Measurements from ENCODE around the gene C1orf198. TPM values are rescaled to one million over a fixed set of nuclear protein-coding genes. Genes with fewer than 3 reads are reported as not detected.

The C1orf198 gene
- total and polyA plus RNA-seq, 2 of the 4 experiments (the other 2 are of a cell fraction) = 67.4 to 76.2 TPM

DNA sequence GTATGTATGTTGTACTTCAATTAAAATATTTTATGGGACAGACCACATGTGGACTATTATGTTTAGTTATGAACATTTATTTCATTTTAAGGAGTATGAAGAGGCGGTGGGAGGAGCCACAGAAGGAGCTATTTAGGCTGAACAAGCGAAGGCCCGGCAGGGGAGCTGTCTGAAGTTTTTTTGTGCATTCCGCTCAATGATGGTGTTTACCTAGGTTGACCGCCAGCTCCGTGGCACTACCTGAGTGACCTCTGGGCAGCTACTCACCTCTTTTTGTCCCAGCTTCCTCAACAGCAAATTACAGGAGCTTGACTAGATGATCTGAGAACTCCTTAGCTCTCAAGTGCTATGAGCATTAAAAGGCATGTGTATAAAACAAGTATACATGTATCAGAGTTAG is 32.7 kb upstream of the C1orf198 start:
- Histone ChIP-seq H3K27me3 (ENCODE audit: control insufficient read depth, insufficient read depth, low read length) (no peaks in the 10 kb centered on the region), H2BK20ac (ENCODE audit: low read depth, low read length) (peak overlapping the region; percentile 85), H3K4me3 (ENCODE audit: insufficient read depth, low read depth, low read length) (no peak overlapping the region), H3K79me1 (ENCODE audit: low read depth in 1 of 2, low read length in 2 of 2) (no peaks in the 10 kb centered on the region), H3K23ac (ENCODE audit: low read depth, low read length) (peak overlapping the region; percentile 71; the same call in 1 of the 2 replicates), H2AK5ac (ENCODE audit: low read depth, low read length) (peak overlapping the region; percentile 91), H3K4ac (ENCODE audit: low read depth, low read length) (peak overlapping the region; percentile 58), H2BK15ac (ENCODE audit: low read depth, low read length) (peak overlapping the region; percentile 78), H3K27ac (ENCODE audit: insufficient read depth, low read length) (peak overlapping the region; percentile 82; the same call in 1 of the 2 replicates), H2BK120ac (ENCODE audit: low read depth, low read length) (peak overlapping the region; percentile 65), H4K91ac (ENCODE audit: insufficient read depth, low read depth, low read length) (peak overlapping the region; percentile 78), H3K9me1 (ENCODE audit: insufficient read depth, low read length) (no peaks in the 10 kb centered on the region; the same call in 1 of the 2 replicates), H2AFZ (replicated peaks; ENCODE audit: low read length, poor library complexity) (no peak overlapping the region), H3K4me2 (ENCODE audit: low read depth, low read length) (no peak overlapping the region), H3K14ac (replicated peaks; ENCODE audit: low read depth, low read length) (peak overlapping the region; percentile 83; the same call in 1 of the 2 replicates), H3K18ac (ENCODE audit: low read depth, low read length) (peak overlapping the region; percentile 39), H2AK9ac (replicated peaks; ENCODE audit: low read depth, low read length, poor library complexity) (no peak overlapping the region), H3K9ac (ENCODE audit: low read depth, low read length) (no peak overlapping the region), H2BK5ac (ENCODE audit: low read depth, low read length, poor library complexity, severe bottlenecking) (peak overlapping the region; percentile 88), H4K5ac (ENCODE audit: low read depth, low read length) (peak overlapping the region; percentile 62; the same call in 1 of the 2 replicates), H3K56ac (ENCODE audit: extremely low read depth, insufficient read depth, low read length) (no peak overlapping the region), H3K4me1 (ENCODE audit: control insufficient read depth, insufficient read depth, low read length) (peaks cover 12% of the 10 kb centered on the region), H3K9me3 (ENCODE audit: control insufficient read depth, insufficient read depth, low read length) (no peaks in the 10 kb centered on the region), H4K8ac (ENCODE audit: low read depth in 2 of 2, low read length in 2 of 2) (peak overlapping the region; percentile 39 to 63), H3K36me3 (ENCODE audit: control insufficient read depth, insufficient read depth, low read length) (no peaks in the 10 kb centered on the region), H4K20me1 (ENCODE audit: insufficient read depth, low read length) (no peaks in the 10 kb centered on the region)
- DNase-seq (no peak), ATAC-seq (ENCODE audit: low read depth) (no peak)
- ChIA-PET POLR2A (ENCODE audit: unreplicated experiment) (interaction anchor here (1.5 kb wide), 1 partner anchor 31 kb away, joined by 3 read pairs; no protein-coding TSS in a partner anchor), CTCF (interaction anchor here (0.5 kb wide), 1 partner anchor 73 kb away, joined by 3 read pairs; no protein-coding TSS in a partner anchor)
- TF ChIP-seq, protein P1, sequence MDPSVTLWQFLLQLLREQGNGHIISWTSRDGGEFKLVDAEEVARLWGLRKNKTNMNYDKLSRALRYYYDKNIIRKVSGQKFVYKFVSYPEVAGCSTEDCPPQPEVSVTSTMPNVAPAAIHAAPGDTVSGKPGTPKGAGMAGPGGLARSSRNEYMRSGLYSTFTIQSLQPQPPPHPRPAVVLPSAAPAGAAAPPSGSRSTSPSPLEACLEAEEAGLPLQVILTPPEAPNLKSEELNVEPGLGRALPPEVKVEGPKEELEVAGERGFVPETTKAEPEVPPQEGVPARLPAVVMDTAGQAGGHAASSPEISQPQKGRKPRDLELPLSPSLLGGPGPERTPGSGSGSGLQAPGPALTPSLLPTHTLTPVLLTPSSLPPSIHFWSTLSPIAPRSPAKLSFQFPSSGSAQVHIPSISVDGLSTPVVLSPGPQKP (IDR thresholded peaks at IDR 0.05; ENCODE audit: borderline replicate concordance, low read depth, low read length) = no peak
- no peak for TF ChIP-seq MAZ (IDR thresholded peaks at IDR 0.05; ENCODE audit: borderline replicate concordance, low read depth, low read length)
- TF ChIP-seq RCOR1 (IDR thresholded peaks at IDR 0.05; ENCODE audit: insufficient replicate concordance, low read length) = no peak
- no peak for TF ChIP-seq BHLHE40 (IDR thresholded peaks at IDR 0.05; ENCODE audit: low read depth, low read length)
- no peak for TF ChIP-seq MXI1 (IDR thresholded peaks at IDR 0.05; ENCODE audit: borderline replicate concordance, low read depth, low read length)
- TF ChIP-seq FOS (IDR thresholded peaks at IDR 0.05; ENCODE audit: low read depth, low read length) = no peak
- no peak for TF ChIP-seq RAD21 (IDR thresholded peaks at IDR 0.05; ENCODE audit: low read length)
- TF ChIP-seq NFE2L2 (IDR thresholded peaks at IDR 0.05; ENCODE audit: low read depth, low read length) = no peak
- no peak for TF ChIP-seq POLR2A (IDR thresholded peaks at IDR 0.05; ENCODE audit: low read depth, low read length)
- TF ChIP-seq, protein P2, sequence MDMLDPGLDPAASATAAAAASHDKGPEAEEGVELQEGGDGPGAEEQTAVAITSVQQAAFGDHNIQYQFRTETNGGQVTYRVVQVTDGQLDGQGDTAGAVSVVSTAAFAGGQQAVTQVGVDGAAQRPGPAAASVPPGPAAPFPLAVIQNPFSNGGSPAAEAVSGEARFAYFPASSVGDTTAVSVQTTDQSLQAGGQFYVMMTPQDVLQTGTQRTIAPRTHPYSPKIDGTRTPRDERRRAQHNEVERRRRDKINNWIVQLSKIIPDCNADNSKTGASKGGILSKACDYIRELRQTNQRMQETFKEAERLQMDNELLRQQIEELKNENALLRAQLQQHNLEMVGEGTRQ (IDR thresholded peaks at IDR 0.05; ENCODE audit: low read depth, low read length) = no peak
- TF ChIP-seq CEBPB (IDR thresholded peaks at IDR 0.05; ENCODE audit: low read depth, low read length) = no peak
- TF ChIP-seq, protein P3, sequence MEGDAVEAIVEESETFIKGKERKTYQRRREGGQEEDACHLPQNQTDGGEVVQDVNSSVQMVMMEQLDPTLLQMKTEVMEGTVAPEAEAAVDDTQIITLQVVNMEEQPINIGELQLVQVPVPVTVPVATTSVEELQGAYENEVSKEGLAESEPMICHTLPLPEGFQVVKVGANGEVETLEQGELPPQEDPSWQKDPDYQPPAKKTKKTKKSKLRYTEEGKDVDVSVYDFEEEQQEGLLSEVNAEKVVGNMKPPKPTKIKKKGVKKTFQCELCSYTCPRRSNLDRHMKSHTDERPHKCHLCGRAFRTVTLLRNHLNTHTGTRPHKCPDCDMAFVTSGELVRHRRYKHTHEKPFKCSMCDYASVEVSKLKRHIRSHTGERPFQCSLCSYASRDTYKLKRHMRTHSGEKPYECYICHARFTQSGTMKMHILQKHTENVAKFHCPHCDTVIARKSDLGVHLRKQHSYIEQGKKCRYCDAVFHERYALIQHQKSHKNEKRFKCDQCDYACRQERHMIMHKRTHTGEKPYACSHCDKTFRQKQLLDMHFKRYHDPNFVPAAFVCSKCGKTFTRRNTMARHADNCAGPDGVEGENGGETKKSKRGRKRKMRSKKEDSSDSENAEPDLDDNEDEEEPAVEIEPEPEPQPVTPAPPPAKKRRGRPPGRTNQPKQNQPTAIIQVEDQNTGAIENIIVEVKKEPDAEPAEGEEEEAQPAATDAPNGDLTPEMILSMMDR (conservative IDR thresholded peaks at IDR 0.05; ENCODE audit: low read depth, low read length) = no peak
- TF ChIP-seq SMC3 (IDR thresholded peaks at IDR 0.05; ENCODE audit: low read depth, low read length) = no peak
- TF ChIP-seq CHD1 (IDR thresholded peaks at IDR 0.05; ENCODE audit: low read depth, low read length) = no peak
- TF ChIP-seq RFX5 (IDR thresholded peaks at IDR 0.05; ENCODE audit: low read depth, low read length) = no peak
- no peak for TF ChIP-seq MAFK (IDR thresholded peaks at IDR 0.05; ENCODE audit: low read depth, low read length)
- WGBS, 2 experiments (ENCODE audit: extremely low coverage in 2 of 2, insufficient read length in 1 of 2) = 100% methylated on average over 1 of the region's 6 CpGs; no CpG with 5 or more reads in 1 of the 2 experiments
- BruUV-seq (replicated peaks) = no TSS peak
- in situ Hi-C loops (cut with MboI; ENCODE audit: low sequenced_read_pairs) = no loop called here
- dilution Hi-C loops (cut with HindIII; ENCODE audit: low sequenced_read_pairs, unreplicated experiment) = no loop called here
- intact Hi-C loops (cut with micrococcal nuclease) = loop anchor here (1.0 kb wide), 1 partner anchor 32 kb away; no protein-coding TSS in a partner anchor

All from IMR-90 (cell line).